Heart right ventricle (tissue), 16 donors: ENCODE results near the gene NXPH2. TPM values are rescaled to one million over a fixed set of nuclear protein-coding genes. Genes with fewer than 3 reads are reported as not detected.
A peak's percentile ranks its signal among the peaks of the same experiment; 100 is the strongest.

ENCODE experiments used
- ATAC-seq, 8 donors: fragments of 200-7000 bp; cut with Tn5 transposase; one replicate each; pipeline ENCODE4 v1.9.1; 2020; ENCODE audit warnings: mild to moderate bottlenecking in 8 of 8, moderate library complexity in 8 of 8, moderate number of reproducible peaks in 1 of 8
- DNase-seq, 2 donors: peaks; one replicate each; pipeline ENCODE4 v3.0.0-alpha.2; 2020
- H3K27ac ChIP-seq, 10 donors: fragments of 200-600 bp; sonication (generic) in 2 of 10; one replicate each; pipeline versions ENCODE4 v1.5.0 to v1.8.0; 2020 to 2022; ENCODE audit warnings: mild to moderate bottlenecking in 3 of 10
- H3K27me3 ChIP-seq, 7 donors: fragments of 200-600 bp; one replicate each; pipeline ENCODE4 v1.8.0; 2021 to 2022; ENCODE audit warnings: mild to moderate bottlenecking in 2 of 7
- H3K36me3 ChIP-seq, 9 donors: fragments of 200-600 bp; sonication (generic) in 1 of 9; one replicate each; pipeline versions ENCODE4 v1.5.0 to v1.8.0; 2020 to 2022; ENCODE audit warnings: mild to moderate bottlenecking in 2 of 9
- H3K4me1 ChIP-seq, 9 donors: fragments of 200-600 bp; sonication (generic) in 1 of 9; one replicate each; pipeline versions ENCODE4 v1.5.0 to v1.8.0; 2020 to 2022; ENCODE audit warnings: mild to moderate bottlenecking in 4 of 9
- H3K4me3 ChIP-seq, 10 donors: fragments of 200-600 bp; sonication (generic) in 2 of 10; one replicate each; pipeline versions ENCODE4 v1.5.0 to v1.8.0; 2020 to 2022; ENCODE audit warnings: mild to moderate bottlenecking in 7 of 10, moderate library complexity in 2 of 10
- H3K9me3 ChIP-seq, 11 donors: fragments of 200-600 bp in 10 of 11; sonication (generic) in 2 of 11; one replicate each; pipeline versions ENCODE4 v1.5.0 to v1.8.0; 2013 to 2022; ENCODE audit warnings: mild to moderate bottlenecking in 2 of 11, control low read depth in 1 of 11, moderate library complexity in 1 of 11
- WGBS, 2 donors: extraction: QIAGEN DNeasy Blood & Tissue Kit; methylation state at CpG; one replicate each; pipeline ENCODE4 v1.1.7; 2013; ENCODE audit warnings: inconsistent platforms in 1 of 2; 5-methylcytosine and 5-hydroxymethylcytosine counted together
- intact Hi-C, 10 donors: fragments of 100-400 bp; cut with DNase I; formaldehyde crosslinking; loops; one replicate each; pipeline versions ENCODE4 v1.11.1 to v1.14.2; 2022
- polyA plus RNA-seq, 2 donors: library from polyadenylated mRNA; stranded (reverse); fragments of 200-250 nt; gene quantifications; one replicate each; pipeline ENCODE4 v1.2.3, GENCODE V29; 2013
- total RNA-seq, 10 donors: library from RNA; stranded (reverse); fragmentation: NEBNext Ultra II Directional in 3 of 10; extraction: Animal tissue kit (Norgen Biotek cat#: 25700) in 3 of 10; gene quantifications; one replicate each; pipeline versions ENCODE4 v1.2.1 to v1.2.4, GENCODE V29; 2021 to 2023
- TF ChIP-seq, protein P1 (sequence below), 9 donors: fragments of 200-600 bp; sonication (generic) in 2 of 9; IDR thresholded peaks; one replicate each; pipeline versions ENCODE4 v1.5.0 to v1.8.0; 2021 to 2022; ENCODE audit warnings: antibody characterized with exemption in 9 of 9, mild to moderate bottlenecking in 5 of 9, moderate library complexity in 1 of 9
- donor health status: Arrhythmogenic right ventricular cardiomyopathy.
- donor health status: ischemic (EF 13 %, LVEDD 7.1; RV severe dilation, severe dysfunction).
- donor health status: healthy with polysubstance abuse.
- donor health status: DM: no; HTN: yes; CAD: no.
- donor health status: DM: no; HTN: no; CAD: no.
- donor health status: ischemic (EF 25% LVEDD 6.9; RV normal size, moderate dysfunction).
- donor health status: ischemic (EF 25% LVEDD 5.7; RV mildly dilated, moderate dysfunction).
- donor health status: healthy.
- donor health status: DM: yes; HTN: yes; CAD: no.
- donor health status: Ischemic cardiomyopathy.
- donor health status: ischemic (EF 35%, LVEDD 5.7; RV mildly dilated, moderate dysfunction).
- donor health status: nonischemic (EF 11% LVEDD 7.7; RV severe dilation, severe dysfunction).
- donor health status: DM: yes; HTN: yes; CAD: no.
- donor health status: PGD.
- donor health status: ischemic (EF 29% LVEDD 5.4; RV normal size, mild dysfunction).
- donor health status: nonischemic (EF 23%, LVEDD 6.1; RV moderate dilation, normal function).

NXPH2 gene
- total and polyA plus RNA-seq, 12 donors: not detected

- ATAC-seq (no peak), DNase-seq (no peak)
- 76 to 81% methylated on average over 5 of the region's 5 CpGs for WGBS, 2 donors
- Histone ChIP-seq H3K4me1 (peaks cover 0 to 3% (median 0%) of the 10 kb centered on the region in 9 donors), H3K9me3 (no peaks in the 10 kb centered on the region), H3K36me3 (no peaks in the 10 kb centered on the region), H3K27me3 (no peaks in the 10 kb centered on the region), H3K27ac (no peak overlapping the region), H3K4me3 (no peak overlapping the region)
- TF ChIP-seq, protein P1, sequence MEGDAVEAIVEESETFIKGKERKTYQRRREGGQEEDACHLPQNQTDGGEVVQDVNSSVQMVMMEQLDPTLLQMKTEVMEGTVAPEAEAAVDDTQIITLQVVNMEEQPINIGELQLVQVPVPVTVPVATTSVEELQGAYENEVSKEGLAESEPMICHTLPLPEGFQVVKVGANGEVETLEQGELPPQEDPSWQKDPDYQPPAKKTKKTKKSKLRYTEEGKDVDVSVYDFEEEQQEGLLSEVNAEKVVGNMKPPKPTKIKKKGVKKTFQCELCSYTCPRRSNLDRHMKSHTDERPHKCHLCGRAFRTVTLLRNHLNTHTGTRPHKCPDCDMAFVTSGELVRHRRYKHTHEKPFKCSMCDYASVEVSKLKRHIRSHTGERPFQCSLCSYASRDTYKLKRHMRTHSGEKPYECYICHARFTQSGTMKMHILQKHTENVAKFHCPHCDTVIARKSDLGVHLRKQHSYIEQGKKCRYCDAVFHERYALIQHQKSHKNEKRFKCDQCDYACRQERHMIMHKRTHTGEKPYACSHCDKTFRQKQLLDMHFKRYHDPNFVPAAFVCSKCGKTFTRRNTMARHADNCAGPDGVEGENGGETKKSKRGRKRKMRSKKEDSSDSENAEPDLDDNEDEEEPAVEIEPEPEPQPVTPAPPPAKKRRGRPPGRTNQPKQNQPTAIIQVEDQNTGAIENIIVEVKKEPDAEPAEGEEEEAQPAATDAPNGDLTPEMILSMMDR (IDR thresholded peaks at IDR 0.05): no peak
- intact Hi-C loops: no loop called here
Observed at GRCh38 chr2:138716183-138716582, 64.0 kb downstream of the NXPH2 start.

DNA sequence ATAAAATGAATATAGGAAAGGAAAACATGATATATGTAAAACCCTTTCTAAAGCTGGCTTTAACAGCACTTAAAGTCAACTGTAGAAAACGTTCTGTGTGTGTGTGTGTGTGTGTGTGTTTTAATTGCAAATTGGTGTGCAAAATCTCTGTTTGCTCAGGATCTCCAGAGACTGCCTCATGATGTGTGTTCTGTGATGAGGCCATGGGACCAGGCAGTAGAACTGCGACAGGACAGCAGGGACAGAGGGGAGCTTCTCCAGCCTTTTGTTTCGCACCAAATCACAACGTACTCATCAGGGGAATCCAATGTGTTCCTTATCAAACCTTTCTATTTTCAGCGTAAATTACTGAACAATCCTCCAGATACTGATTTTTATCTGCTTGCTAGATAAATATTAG is 66.7 kb downstream of the NXPH2 start:
- intact Hi-C loops: no loop called here
- no peak for ATAC-seq
- no peak overlapping the region for H3K27ac ChIP-seq
- no peaks in the 10 kb centered on the region for H3K27me3 ChIP-seq
- no peak for DNase-seq
- TF ChIP-seq, protein P1 (IDR thresholded peaks at IDR 0.05): no peak
- H3K36me3 ChIP-seq: no peaks in the 10 kb centered on the region
- no peak overlapping the region for H3K4me3 ChIP-seq
- H3K9me3 ChIP-seq: no peaks in the 10 kb centered on the region
- peaks cover 0 to 14% (median 8%) of the 10 kb centered on the region in 9 donors for H3K4me1 ChIP-seq
- WGBS, 2 donors: 47 to 53% methylated on average over 5 of the region's 5 CpGs

GRCh38 chr2:138713069-138713496 is 67.1 kb downstream of the NXPH2 start:
- Histone ChIP-seq H3K4me3 (no peak overlapping the region), H3K27me3 (no peaks in the 10 kb centered on the region), H3K4me1 (peaks cover 0 to 17% (median 12%) of the 10 kb centered on the region in 9 donors), H3K9me3 (no peaks in the 10 kb centered on the region), H3K36me3 (no peaks in the 10 kb centered on the region), H3K27ac (no peak overlapping the region)
- WGBS, 2 donors: 63 to 68% methylated on average over 5 of the region's 5 CpGs
- ATAC-seq (no peak), DNase-seq (peak in 1 of 2 donors; percentile 14)
- TF ChIP-seq, protein P1 (IDR thresholded peaks at IDR 0.05): no peak
- intact Hi-C loops: no loop called here

DNA sequence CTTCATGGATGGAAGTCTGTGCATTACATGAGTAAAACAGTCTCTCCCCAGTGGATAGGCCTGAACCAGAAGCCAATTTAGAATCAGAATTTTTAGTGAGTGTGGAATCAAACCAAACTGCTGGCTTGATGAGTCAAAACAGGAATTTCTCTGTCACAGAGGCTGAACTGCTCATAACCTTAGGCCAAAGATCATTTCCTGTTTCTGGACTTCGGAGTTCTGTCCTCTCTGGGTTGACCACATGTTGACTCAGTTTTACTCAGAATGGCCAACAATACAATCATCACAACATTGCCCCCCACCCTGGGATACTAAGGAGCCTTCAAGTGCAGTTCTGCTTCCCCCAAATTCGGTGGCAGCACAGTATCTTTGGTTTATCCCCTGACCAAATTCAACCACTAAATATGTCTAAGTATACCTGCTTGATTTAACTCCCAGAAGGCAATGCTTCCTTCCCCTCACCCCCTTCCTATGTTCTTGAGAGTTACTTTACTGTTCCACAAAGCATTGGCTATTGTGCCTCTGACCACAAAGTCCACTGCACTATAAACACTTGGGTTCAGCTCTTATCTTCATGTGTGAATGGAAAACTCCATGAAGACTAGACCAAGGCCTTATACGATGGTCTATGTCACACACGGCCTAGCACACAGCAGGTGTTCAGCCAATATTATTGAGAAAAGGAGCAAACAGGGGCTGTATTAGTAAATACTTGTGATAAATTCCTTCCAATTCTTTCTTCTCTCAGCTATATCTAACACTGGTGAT is 67.8 kb downstream of the NXPH2 start:
- H3K4me1 ChIP-seq: peaks cover 0 to 23% (median 17%) of the 10 kb centered on the region in 9 donors
- no peak overlapping the region for H3K4me3 ChIP-seq
- TF ChIP-seq, protein P1 (IDR thresholded peaks at IDR 0.05): no peak
- H3K9me3 ChIP-seq: no peaks in the 10 kb centered on the region
- no peaks in the 10 kb centered on the region for H3K27me3 ChIP-seq
- WGBS, 2 donors: 80 to 86% methylated on average over 4 of the region's 4 CpGs
- no peak overlapping the region for H3K27ac ChIP-seq
- H3K36me3 ChIP-seq: no peaks in the 10 kb centered on the region
- intact Hi-C loops: no loop called here
- no peak for DNase-seq
- ATAC-seq: peak in 1 of 8 donors; percentile 4
